MM.1S (cell line): ENCODE data around the gene PCDHGA7.

Experiments
- CTCF ChIP-seq: fragments of 300-600 bp; sonication (generic); IDR thresholded peaks from 2 replicates; pipeline ENCODE4 v1.5.1; 2016; ENCODE audit warnings: antibody characterized with exemption, low read length, mixed read lengths
- EZH2 ChIP-seq: fragments of 300-600 bp; sonication (generic); optimal IDR thresholded peaks from 2 replicates; pipeline ENCODE3; 2017; ENCODE audit warnings: low read depth, mild to moderate bottlenecking, antibody characterized with exemption, low read length, mixed read lengths
- EZH2phosphoT487 ChIP-seq: fragments of 300-600 bp; sonication (generic); IDR thresholded peaks from 2 replicates; pipeline ENCODE4 v1.6.1; 2018; ENCODE audit warnings: antibody characterized with exemption, low read length

GRCh38 chr5:141412854-141413539 lies 30.5 kb downstream of the PCDHGA7 start, which contains the start of gene PCDHGA10:
- TF ChIP-seq CTCF (peak; percentile 73), EZH2phosphoT487 (no peak), EZH2 (no peak)
